ENCODE data around the gene CCDC181. TPM values are rescaled to one million over a fixed set of nuclear protein-coding genes. Genes with fewer than 3 reads are reported as not detected.

Gene CCDC181
- total and polyA plus RNA-seq, 2 of the 8 experiments (the other 6 are each of a cell fraction or from before 2014, with no cell fraction given), result 1.2 to 3.7 TPM

DNA sequence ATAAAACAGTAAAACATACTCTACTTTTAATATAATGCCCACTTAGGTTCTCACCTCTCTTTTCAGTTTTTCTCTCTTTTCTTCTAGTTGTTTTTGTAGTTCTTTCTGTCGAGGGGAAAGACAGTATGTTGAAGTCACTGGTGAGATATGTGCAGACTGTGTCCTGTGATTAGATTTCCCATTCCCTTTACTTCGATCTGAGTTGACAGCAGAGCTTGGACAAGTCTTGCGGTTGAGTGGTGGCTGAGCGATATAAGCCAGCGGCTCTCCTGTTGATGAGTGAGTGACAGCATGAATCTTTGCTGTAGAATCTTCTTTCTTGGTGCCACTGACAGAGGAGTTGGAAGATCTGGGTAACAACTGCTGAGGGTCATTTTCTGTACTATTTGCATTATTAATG is 6.0 kb downstream of the CCDC181 start:
- Histone ChIP-seq H4K20me1 (replicated peaks in 1 of 2; ENCODE audit: control insufficient read depth in 1 of 2, insufficient read depth in 2 of 2, low read length in 2 of 2) (no peaks in the 10 kb centered on the region), H2BK12ac (ENCODE audit: low read depth, low read length) (no peak overlapping the region)
- no peak for FAIRE-seq
- TF ChIP-seq TEAD4 (IDR thresholded peaks at IDR 0.05; ENCODE audit: low read depth, low read length), result no peak
- TF ChIP-seq SP4 (IDR thresholded peaks at IDR 0.05; ENCODE audit: low read length), result no peak
- TF ChIP-seq POLR2A (IDR thresholded peaks at IDR 0.05; ENCODE audit: control extremely low read depth in 1 of 2, low read depth in 2 of 2, low read length in 2 of 2), result no peak
- no peak for TF ChIP-seq RAD21 (IDR thresholded peaks at IDR 0.05 in 1 of 2, conservative IDR thresholded peaks at IDR 0.05 in 1 of 2; ENCODE audit: low read depth in 2 of 2, low read length in 2 of 2)
- TF ChIP-seq, protein P1, sequence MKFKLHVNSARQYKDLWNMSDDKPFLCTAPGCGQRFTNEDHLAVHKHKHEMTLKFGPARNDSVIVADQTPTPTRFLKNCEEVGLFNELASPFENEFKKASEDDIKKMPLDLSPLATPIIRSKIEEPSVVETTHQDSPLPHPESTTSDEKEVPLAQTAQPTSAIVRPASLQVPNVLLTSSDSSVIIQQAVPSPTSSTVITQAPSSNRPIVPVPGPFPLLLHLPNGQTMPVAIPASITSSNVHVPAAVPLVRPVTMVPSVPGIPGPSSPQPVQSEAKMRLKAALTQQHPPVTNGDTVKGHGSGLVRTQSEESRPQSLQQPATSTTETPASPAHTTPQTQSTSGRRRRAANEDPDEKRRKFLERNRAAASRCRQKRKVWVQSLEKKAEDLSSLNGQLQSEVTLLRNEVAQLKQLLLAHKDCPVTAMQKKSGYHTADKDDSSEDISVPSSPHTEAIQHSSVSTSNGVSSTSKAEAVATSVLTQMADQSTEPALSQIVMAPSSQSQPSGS (IDR thresholded peaks at IDR 0.05; ENCODE audit: low read length), result no peak
- TF ChIP-seq NRF1 (IDR thresholded peaks at IDR 0.05; ENCODE audit: low read depth, low read length), result no peak
- TF ChIP-seq BRCA1 (IDR thresholded peaks at IDR 0.05; ENCODE audit: low read depth, low read length), result no peak
- TF ChIP-seq BCL11A (IDR thresholded peaks at IDR 0.05; ENCODE audit: low read depth in 2 of 2, low read length in 2 of 2), result no peak
- no peak for TF ChIP-seq SAP30 (IDR thresholded peaks at IDR 0.05; ENCODE audit: insufficient read depth, insufficient replicate concordance, low read length)
- no peak for TF ChIP-seq CHD2 (IDR thresholded peaks at IDR 0.05; ENCODE audit: low read length)
- TF ChIP-seq ZNF274 (IDR thresholded peaks at IDR 0.05; ENCODE audit: borderline replicate concordance, extremely low read depth, low read length), result no peak
- no peak for TF ChIP-seq SIX5 (IDR thresholded peaks at IDR 0.05; ENCODE audit: low read depth, low read length)
- TF ChIP-seq RFX5 (IDR thresholded peaks at IDR 0.05; ENCODE audit: borderline replicate concordance, low read depth, low read length), result no peak
- no peak for TF ChIP-seq CBX8 (IDR thresholded peaks at IDR 0.05; ENCODE audit: borderline replicate concordance, low read depth, low read length)

More for the DNA sequence above, 6.0 kb downstream of the CCDC181 start:
- H4K91ac ChIP-seq (replicated peaks; ENCODE audit: insufficient read length, low read length), result no peak overlapping the region
- no peak overlapping the region for H3K56ac ChIP-seq (replicated peaks; ENCODE audit: insufficient read length, low read depth, low read length)
- no peak overlapping the region for H2AK5ac ChIP-seq (ENCODE audit: low read depth, low read length)
- no peaks in the 10 kb centered on the region for H3K27me3 ChIP-seq (replicated peaks in 1 of 4; ENCODE audit: control insufficient read depth in 3 of 4, extremely low read depth in 1 of 4, insufficient read depth in 3 of 4, low read length in 3 of 4)
- H3K79me1 ChIP-seq (ENCODE audit: low read depth, low read length), result no peaks in the 10 kb centered on the region
- no peak overlapping the region for H2BK5ac ChIP-seq (ENCODE audit: low read depth, low read length)
- no peak overlapping the region for H2BK15ac ChIP-seq (ENCODE audit: low read length)
- no peaks in the 10 kb centered on the region for H3K4me1 ChIP-seq (replicated peaks in 1 of 4; ENCODE audit: control insufficient read depth in 3 of 4, insufficient read depth in 4 of 4, low read length in 3 of 4)
- no peaks in the 10 kb centered on the region for H3K9me3 ChIP-seq (ENCODE audit: insufficient read depth in 2 of 2, low read depth in 1 of 2, low read length in 1 of 2)
- no peaks in the 10 kb centered on the region for H3K79me2 ChIP-seq (ENCODE audit: control insufficient read depth in 1 of 2, insufficient read depth in 2 of 2, low read length in 2 of 2)
- no peak overlapping the region for H3K18ac ChIP-seq (ENCODE audit: extremely low read depth, low read length)
- no peak overlapping the region for H3K9ac ChIP-seq (replicated peaks in 1 of 4; ENCODE audit: extremely low read depth in 1 of 4, low read depth in 3 of 4, low read length in 3 of 4)
- POLR2A ChIA-PET (ENCODE audit: partially characterized antibody), result no interaction called here
- no peaks in the 10 kb centered on the region; a peak in 1 of 8 replicates for H3K36me3 ChIP-seq (ENCODE audit: control insufficient read depth in 2 of 4, insufficient read depth in 4 of 4, low read length in 3 of 4)
- no peak overlapping the region for H2AFZ ChIP-seq (ENCODE audit: low read length)
- H3K23ac ChIP-seq (ENCODE audit: insufficient read length), result no peak overlapping the region
- DNase-seq (ENCODE audit: low read depth in 1 of 2, low spot score in 2 of 2), result no peak
- H3K4me2 ChIP-seq (ENCODE audit: insufficient read depth in 1 of 2, low read depth in 2 of 2, low read length in 2 of 2), result no peak overlapping the region
- 87% methylated on average over 5 of the region's 5 CpGs; no CpG with 5 or more reads in 1 of the 2 experiments for WGBS, 2 experiments (ENCODE audit: extremely low coverage in 1 of 2, insufficient coverage in 1 of 2, insufficient read length in 1 of 2, insufficient replicate concordance in 2 of 2, low coverage in 1 of 2, low lambda C conversion rate in 2 of 2, missing lambda C conversion rate in 1 of 2)
- H2BK120ac ChIP-seq (replicated peaks; ENCODE audit: low read depth, low read length), result no peak overlapping the region
- no peaks in the 10 kb centered on the region for H3K23me2 ChIP-seq (ENCODE audit: low read depth, low read length)
- H3K4ac ChIP-seq (replicated peaks; ENCODE audit: insufficient read length, low read depth, low read length), result no peak overlapping the region
- H3K27ac ChIP-seq (ENCODE audit: low read depth, low read length), result no peak overlapping the region
- no peak overlapping the region for H2BK20ac ChIP-seq (ENCODE audit: low read length)
- no peak overlapping the region for H4K5ac ChIP-seq (ENCODE audit: insufficient read length, low read depth, low read length)
- no peak overlapping the region for H3K4me3 ChIP-seq (ENCODE audit: extremely low read depth in 1 of 4, insufficient read depth in 2 of 4, low read depth in 3 of 4, low read length in 4 of 4)
- H4K8ac ChIP-seq (ENCODE audit: extremely low read depth, insufficient read depth, low read length), result no peak overlapping the region
- no peak overlapping the region for H3K14ac ChIP-seq (ENCODE audit: insufficient read length)
- CTCF ChIA-PET (ENCODE audit: partially characterized antibody), result no interaction called here
